Mucosa of descending colon (tissue), 3 donors: ENCODE measurements around the gene SNX8. TPM values are rescaled to one million over a fixed set of nuclear protein-coding genes. Genes with fewer than 3 reads are reported as not detected.
A peak's percentile ranks its signal among the peaks of the same experiment; 100 is the strongest.

ENCODE experiments used
- ATAC-seq: fragments of 200-7000 bp; cut with Tn5 transposase; one replicate; pipeline ENCODE4 v1.9.1; 2020; ENCODE audit warnings: mild to moderate bottlenecking, moderate library complexity
- DNase-seq, 3 donors: peaks; one replicate each; pipeline ENCODE4 v3.0.0-alpha.2; 2020
- H3K36me3 ChIP-seq: fragments of 200-600 bp; one replicate; pipeline ENCODE4 v1.8.0; 2021; ENCODE audit warnings: low read depth, mild to moderate bottlenecking
- H3K4me1 ChIP-seq: fragments of 200-600 bp; one replicate; pipeline ENCODE4 v1.8.0; 2021; ENCODE audit warnings: low read depth, mild to moderate bottlenecking
- H3K4me3 ChIP-seq: fragments of 200-600 bp; one replicate; pipeline ENCODE4 v1.8.0; 2021; ENCODE audit warnings: mild to moderate bottlenecking
- H3K9me3 ChIP-seq: fragments of 200-600 bp; one replicate; pipeline ENCODE4 v1.8.0; 2021; ENCODE audit warnings: mild to moderate bottlenecking
- CTCF ChIP-seq: fragments of 200-600 bp; IDR thresholded peaks from one replicate; pipeline ENCODE4 v1.8.0; 2022; ENCODE audit warnings: antibody characterized with exemption, mild to moderate bottlenecking
- intact Hi-C, 2 donors: fragments of 100-400 bp; cut with DNase I in 1 of 2; cut with micrococcal nuclease in 1 of 2; formaldehyde crosslinking; loops; one replicate each; pipeline versions ENCODE4 v1.11.0 to v1.11.1; 2022; cut with DNase I, micrococcal nuclease
- total RNA-seq, 3 donors: library from RNA; stranded (reverse); fragmentation: NEBNext Ultra II Directional in 2 of 3; extraction: Animal tissue kit (Norgen Biotek cat#: 25700) in 2 of 3; gene quantifications; one replicate each; pipeline versions ENCODE4 v1.2.1 to v1.2.4, GENCODE V29; 2021 to 2023
- donor health status: DM: no; HTN: no; CAD: no; lungs with moderate emphysema.
- donor health status: DM: no; HTN: no; CAD: no.
- donor health status: DM: no; HTN: yes; CAD: no.

SNX8 gene
- total RNA-seq, 3 donors from 2014 or later: 20.8 to 30.1 (median 23.2) TPM

GRCh38 chr7:2209961-2210323, 104.3 kb downstream of the SNX8 start:
- H3K36me3 ChIP-seq: no peaks in the 10 kb centered on the region
- intact Hi-C loops: loop anchor here in 1 of 2 donors (5.0 to 10.0 kb wide), 2 partner anchors 105 to 628 kb away; no protein-coding TSS in a partner anchor
- no peaks in the 10 kb centered on the region for H3K9me3 ChIP-seq
- no peaks in the 10 kb centered on the region for H3K4me1 ChIP-seq
- ATAC-seq (no peak), DNase-seq (no peak)
- no peak overlapping the region for H3K4me3 ChIP-seq
- TF ChIP-seq CTCF: no peak

- no peaks in the 10 kb centered on the region for H3K4me1 ChIP-seq
- intact Hi-C loops: loop anchor here in 1 of 2 donors (10.0 kb wide), 1 partner anchor 105 kb away; no protein-coding TSS in a partner anchor
- peak; percentile 71 for ATAC-seq
- H3K4me3 ChIP-seq: no peak overlapping the region
- H3K9me3 ChIP-seq: no peaks in the 10 kb centered on the region
- peak; percentile 59 to 75 (median 68) for DNase-seq
- peak; percentile 31 for TF ChIP-seq CTCF
- no peaks in the 10 kb centered on the region for H3K36me3 ChIP-seq
Measured at GRCh38 chr7:2209146-2209960, 104.9 kb downstream of the SNX8 start.

GRCh38 chr7:2208712-2209111, 105.5 kb downstream of the SNX8 start:
- Histone ChIP-seq H3K9me3 (no peaks in the 10 kb centered on the region), H3K36me3 (no peaks in the 10 kb centered on the region)

GRCh38 chr7:2205036-2205780, 109.0 kb downstream of the SNX8 start:
- Histone ChIP-seq H3K4me3 (no peak overlapping the region), H3K4me1 (no peaks in the 10 kb centered on the region), H3K9me3 (no peaks in the 10 kb centered on the region), H3K36me3 (no peaks in the 10 kb centered on the region)
- intact Hi-C loops: loop anchor here in 1 of 2 donors (10.0 kb wide), 1 partner anchor 100 kb away; no protein-coding TSS in a partner anchor
- ATAC-seq (no peak), DNase-seq (peak in 2 of 3 donors; percentile 13 to 19)
- no peak for TF ChIP-seq CTCF

More at GRCh38 chr7:2208712-2209111, 105.5 kb downstream of the SNX8 start:
- no peak for TF ChIP-seq CTCF
- ATAC-seq (no peak), DNase-seq (peak in 2 of 3 donors; percentile 15 to 17)
- Histone ChIP-seq H3K4me1 (no peaks in the 10 kb centered on the region), H3K4me3 (no peak overlapping the region)
- intact Hi-C loops: loop anchor here in 1 of 2 donors (10.0 kb wide), 1 partner anchor 104 kb away; no protein-coding TSS in a partner anchor

GRCh38 chr7:2204446-2204845, 109.8 kb downstream of the SNX8 start:
- Histone ChIP-seq H3K4me1 (no peaks in the 10 kb centered on the region), H3K36me3 (no peaks in the 10 kb centered on the region), H3K9me3 (no peaks in the 10 kb centered on the region), H3K4me3 (no peak overlapping the region)
- intact Hi-C loops: loop anchor here in 1 of 2 donors (10.0 kb wide), 1 partner anchor 100 kb away; no protein-coding TSS in a partner anchor
- DNase-seq (no peak), ATAC-seq (no peak)
- TF ChIP-seq CTCF: no peak
